ENCODE measurements around the gene FSTL3.
"Not testable (repeated sequence)": the region's sequence is repeated elsewhere in the genome, so short reads cannot be mapped to it uniquely, and the experiment has no call there.

DNA sequence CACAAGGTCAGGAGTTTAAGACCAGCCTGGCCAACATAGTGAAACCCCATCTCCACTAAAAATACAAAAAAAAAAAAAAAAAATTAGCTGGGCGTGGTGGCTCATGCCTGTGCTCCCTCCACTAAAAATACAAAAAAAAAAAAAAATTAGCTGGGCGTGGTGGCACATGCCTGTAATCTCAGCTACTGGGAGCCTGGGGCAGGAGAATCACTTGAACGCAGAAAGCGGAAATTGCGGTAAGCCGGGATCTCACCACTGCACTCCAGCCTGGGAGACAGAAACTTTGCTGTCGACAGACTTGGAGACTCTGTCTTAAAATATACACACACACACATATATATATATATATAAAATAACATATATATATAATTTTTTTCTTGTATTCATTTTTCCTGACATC lies 49.6 kb upstream of the FSTL3 start:
- TF ChIP-seq, protein P1, sequence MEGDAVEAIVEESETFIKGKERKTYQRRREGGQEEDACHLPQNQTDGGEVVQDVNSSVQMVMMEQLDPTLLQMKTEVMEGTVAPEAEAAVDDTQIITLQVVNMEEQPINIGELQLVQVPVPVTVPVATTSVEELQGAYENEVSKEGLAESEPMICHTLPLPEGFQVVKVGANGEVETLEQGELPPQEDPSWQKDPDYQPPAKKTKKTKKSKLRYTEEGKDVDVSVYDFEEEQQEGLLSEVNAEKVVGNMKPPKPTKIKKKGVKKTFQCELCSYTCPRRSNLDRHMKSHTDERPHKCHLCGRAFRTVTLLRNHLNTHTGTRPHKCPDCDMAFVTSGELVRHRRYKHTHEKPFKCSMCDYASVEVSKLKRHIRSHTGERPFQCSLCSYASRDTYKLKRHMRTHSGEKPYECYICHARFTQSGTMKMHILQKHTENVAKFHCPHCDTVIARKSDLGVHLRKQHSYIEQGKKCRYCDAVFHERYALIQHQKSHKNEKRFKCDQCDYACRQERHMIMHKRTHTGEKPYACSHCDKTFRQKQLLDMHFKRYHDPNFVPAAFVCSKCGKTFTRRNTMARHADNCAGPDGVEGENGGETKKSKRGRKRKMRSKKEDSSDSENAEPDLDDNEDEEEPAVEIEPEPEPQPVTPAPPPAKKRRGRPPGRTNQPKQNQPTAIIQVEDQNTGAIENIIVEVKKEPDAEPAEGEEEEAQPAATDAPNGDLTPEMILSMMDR (IDR thresholded peaks at IDR 0.05): not testable (repeated sequence)
- not testable (repeated sequence) for TF ChIP-seq POLR2A (IDR thresholded peaks at IDR 0.05)
